Fibroblast of lung (primary cell): ENCODE results near the gene THAP7. TPM values are rescaled to one million over a fixed set of nuclear protein-coding genes. Genes with fewer than 3 reads are reported as not detected.

ENCODE experiments used
- DNase-seq, 2 donors: peaks; one replicate each; pipeline versions ENCODE4 v3.0.0 to v3.0.0-alpha.2; 2010; ENCODE audit warnings: low read depth in 2 of 2
- H2AFZ ChIP-seq: 2 replicates; pipeline ENCODE4 v1.5.1; 2012; ENCODE audit warnings: low read length, control low read depth, inconsistent platforms
- H3K27ac ChIP-seq: 2 replicates; pipeline ENCODE4 v1.5.1; 2011; ENCODE audit warnings: low read length, control low read depth; ENCODE audit not compliant: insufficient read depth
- H3K27me3 ChIP-seq: 2 replicates; pipeline ENCODE4 v1.5.1; 2011; ENCODE audit warnings: mild to moderate bottlenecking, low read length; ENCODE audit not compliant: control insufficient read depth, insufficient read depth
- H3K36me3 ChIP-seq: 2 replicates; pipeline ENCODE4 v1.5.1; 2011; ENCODE audit warnings: low read length; ENCODE audit not compliant: control insufficient read depth, insufficient read depth
- H3K4me1 ChIP-seq: 2 replicates; pipeline ENCODE4 v1.5.1; 2011; ENCODE audit warnings: low read length; ENCODE audit not compliant: control insufficient read depth, insufficient read depth; ENCODE audit errors: extremely low read depth
- H3K4me2 ChIP-seq: 2 replicates; pipeline ENCODE4 v1.5.1; 2011; ENCODE audit warnings: low read length, control low read depth; ENCODE audit not compliant: insufficient read depth; ENCODE audit errors: extremely low read depth
- H3K4me3 ChIP-seq, 4 experiments: fragments of 200-600 bp in 1 of 4; sonication (generic) in 1 of 4; replicated peaks in 1 of 4; 2 replicates each; pipeline ENCODE4 v1.5.1; 2011 to 2016; ENCODE audit warnings: low read length in 4 of 4, low read depth in 3 of 4, mild to moderate bottlenecking in 3 of 4, control low read depth in 2 of 4, inconsistent platforms in 1 of 4, mixed read lengths in 1 of 4; ENCODE audit not compliant: insufficient read depth in 1 of 4; ENCODE audit errors: control extremely low read depth in 1 of 4
- H3K79me2 ChIP-seq: 2 replicates; pipeline ENCODE4 v1.5.1; 2012; ENCODE audit warnings: mild to moderate bottlenecking, low read length, inconsistent platforms; ENCODE audit not compliant: control insufficient read depth, insufficient read depth
- H3K9ac ChIP-seq: 2 replicates; pipeline ENCODE4 v1.5.1; 2011; ENCODE audit warnings: mild to moderate bottlenecking, low read length, control low read depth; ENCODE audit not compliant: insufficient read depth
- H3K9me3 ChIP-seq: 2 replicates; pipeline ENCODE4 v1.5.1; 2012; ENCODE audit warnings: low read depth, low read length; ENCODE audit not compliant: control insufficient read depth, insufficient read depth
- H4K20me1 ChIP-seq: 2 replicates; pipeline ENCODE4 v1.5.1; 2011; ENCODE audit warnings: low read length; ENCODE audit not compliant: control insufficient read depth, insufficient read depth; ENCODE audit errors: extremely low read depth
- EZH2 ChIP-seq: IDR thresholded peaks from 2 replicates; pipeline ENCODE4 v1.5.1; 2012; ENCODE audit warnings: low read length, control low read depth, mild to moderate bottlenecking; ENCODE audit errors: missing control alignments
- polyA plus RNA-seq, 2 donors: library from polyadenylated mRNA; depleted of rRNA in 1 of 2; stranded (reverse) in 1 of 2; unstranded in 1 of 2; fragments of >200 nt; gene quantifications; 2 replicates each; pipeline ENCODE4 v1.2.1, GENCODE V29; 2011 to 2012; ENCODE audit warnings: missing spikeins in 1 of 2
- total RNA-seq: library from RNA; depleted of rRNA; stranded (reverse); fragments of >200 nt; gene quantifications from 2 replicates; pipeline ENCODE4 v1.2.1, GENCODE V29; 2014
- TF ChIP-seq, protein P1 (sequence below), 2 donors: IDR thresholded peaks in 1 of 2; conservative IDR thresholded peaks in 1 of 2; 1 replicate in 1 of 2; 2 replicates in 1 of 2; pipeline ENCODE4 v1.5.1; 2011 to 2012; ENCODE audit warnings: low read length in 2 of 2, control low read depth in 1 of 2, inconsistent platforms in 1 of 2, low read depth in 1 of 2, mild to moderate bottlenecking in 1 of 2

The THAP7 gene
- total and polyA plus RNA-seq, 2 donors (not counting 1 experiment from before 2014, with no cell fraction given): 15.7 to 26.3 TPM

- H3K9me3 ChIP-seq: no peaks in the 10 kb centered on the region
- peaks cover 27% of the 10 kb centered on the region for H3K79me2 ChIP-seq
- H4K20me1 ChIP-seq: no peaks in the 10 kb centered on the region
- no peak overlapping the region for H2AFZ ChIP-seq
- H3K4me2 ChIP-seq: no peak overlapping the region
- no peaks in the 10 kb centered on the region for H3K27me3 ChIP-seq
- peaks cover 14% of the 10 kb centered on the region for H3K36me3 ChIP-seq
- no peak for DNase-seq
- H3K4me3 ChIP-seq: peak overlapping the region in 1 of 4 experiments; percentile 87
- H3K27ac ChIP-seq: no peak overlapping the region
- H3K9ac ChIP-seq: no peak overlapping the region
- peaks cover 9% of the 10 kb centered on the region for H3K4me1 ChIP-seq
- no peak for TF ChIP-seq EZH2
- TF ChIP-seq, protein P1, sequence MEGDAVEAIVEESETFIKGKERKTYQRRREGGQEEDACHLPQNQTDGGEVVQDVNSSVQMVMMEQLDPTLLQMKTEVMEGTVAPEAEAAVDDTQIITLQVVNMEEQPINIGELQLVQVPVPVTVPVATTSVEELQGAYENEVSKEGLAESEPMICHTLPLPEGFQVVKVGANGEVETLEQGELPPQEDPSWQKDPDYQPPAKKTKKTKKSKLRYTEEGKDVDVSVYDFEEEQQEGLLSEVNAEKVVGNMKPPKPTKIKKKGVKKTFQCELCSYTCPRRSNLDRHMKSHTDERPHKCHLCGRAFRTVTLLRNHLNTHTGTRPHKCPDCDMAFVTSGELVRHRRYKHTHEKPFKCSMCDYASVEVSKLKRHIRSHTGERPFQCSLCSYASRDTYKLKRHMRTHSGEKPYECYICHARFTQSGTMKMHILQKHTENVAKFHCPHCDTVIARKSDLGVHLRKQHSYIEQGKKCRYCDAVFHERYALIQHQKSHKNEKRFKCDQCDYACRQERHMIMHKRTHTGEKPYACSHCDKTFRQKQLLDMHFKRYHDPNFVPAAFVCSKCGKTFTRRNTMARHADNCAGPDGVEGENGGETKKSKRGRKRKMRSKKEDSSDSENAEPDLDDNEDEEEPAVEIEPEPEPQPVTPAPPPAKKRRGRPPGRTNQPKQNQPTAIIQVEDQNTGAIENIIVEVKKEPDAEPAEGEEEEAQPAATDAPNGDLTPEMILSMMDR (conservative IDR thresholded peaks at IDR 0.05 in 1 of 2, IDR thresholded peaks at IDR 0.05 in 1 of 2; ENCODE audit: low read depth in 1 of 2, low read length in 2 of 2): no peak
These were observed 2.3 kb downstream of the THAP7 start for GRCh38 chr22:20999350-21000206.

DNA sequence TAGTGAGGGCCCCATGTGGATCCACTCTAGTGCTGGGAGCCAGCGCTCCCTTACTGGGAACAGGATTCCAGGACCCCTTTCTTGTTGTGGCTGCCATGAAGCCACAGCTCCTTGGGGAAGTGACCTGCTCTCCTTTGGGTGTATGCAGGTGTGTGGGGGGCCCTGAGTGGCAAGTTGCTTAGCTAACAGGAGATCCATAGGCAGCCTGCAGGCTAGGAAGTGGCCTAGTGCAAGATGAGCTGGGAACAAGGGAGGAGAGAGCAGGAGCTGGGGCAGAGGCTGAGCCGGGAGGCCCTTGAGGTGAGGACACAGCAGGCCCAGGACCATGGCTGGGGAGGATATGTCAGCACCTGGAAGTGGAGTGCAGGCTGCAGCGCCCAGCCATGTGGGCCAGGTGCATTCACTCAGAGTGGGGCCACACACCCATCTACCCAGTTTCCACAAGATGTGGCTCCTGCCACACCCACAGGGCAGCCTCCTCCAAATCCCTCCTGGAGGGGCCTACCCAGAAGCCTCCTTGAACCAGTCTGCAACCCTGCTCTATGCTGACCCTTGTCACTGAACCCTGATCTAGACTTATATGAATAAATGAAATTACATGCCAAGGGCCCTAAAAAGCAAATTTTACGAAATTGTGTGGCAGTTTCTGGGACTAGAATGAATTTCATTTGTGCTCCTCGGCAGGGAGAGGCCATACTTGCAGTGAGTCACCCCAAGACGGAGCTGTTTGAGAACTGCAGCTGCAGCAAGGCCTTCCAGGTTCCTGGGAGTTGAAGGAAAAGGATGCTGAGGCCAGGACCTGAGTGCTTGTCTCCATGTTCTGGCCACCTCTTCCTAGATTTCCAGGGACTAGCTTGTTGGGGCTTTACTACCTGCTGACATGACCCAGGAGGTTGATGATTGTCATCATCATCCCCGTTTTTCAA, 3.2 kb downstream of the THAP7 start:
- no peak overlapping the region for H3K9ac ChIP-seq
- TF ChIP-seq EZH2: no peak
- TF ChIP-seq, protein P1 (conservative IDR thresholded peaks at IDR 0.05 in 1 of 2, IDR thresholded peaks at IDR 0.05 in 1 of 2; ENCODE audit: low read depth in 1 of 2, low read length in 2 of 2): no peak

More for the DNA sequence above, 3.2 kb downstream of the THAP7 start:
- Histone ChIP-seq H4K20me1 (no peaks in the 10 kb centered on the region), H3K27ac (no peak overlapping the region), H3K79me2 (peaks cover 25% of the 10 kb centered on the region), H3K9me3 (no peaks in the 10 kb centered on the region), H3K4me3 (no peak overlapping the region), H2AFZ (no peak overlapping the region), H3K4me1 (peaks cover 9% of the 10 kb centered on the region), H3K4me2 (no peak overlapping the region), H3K36me3 (peaks cover 16% of the 10 kb centered on the region), H3K27me3 (no peaks in the 10 kb centered on the region)
- DNase-seq: peak in 1 of 2 donors; percentile 29
